Epithelial cell of proximal tubule (primary cell): Measurements from ENCODE around the gene UBAC2. TPM values are rescaled to one million over a fixed set of nuclear protein-coding genes. Genes with fewer than 3 reads are reported as not detected.

Experiments
- DNase-seq: peaks from one replicate; pipeline ENCODE4 v3.0.0-alpha.2; 2011; ENCODE audit warnings: low read depth
- H3K4me3 ChIP-seq: 2 replicates; pipeline ENCODE4 v1.5.1; 2011; ENCODE audit warnings: low read depth, mild to moderate bottlenecking, low read length
- total RNA-seq: library from RNA; depleted of rRNA; stranded (reverse); fragments of >200 nt; gene quantifications from 2 replicates; pipeline ENCODE4 v1.2.3, GENCODE V29; 2015
- TF ChIP-seq, protein P1 (sequence below): conservative IDR thresholded peaks from 2 replicates; pipeline ENCODE4 v1.5.1; 2012; ENCODE audit warnings: low read depth, mild to moderate bottlenecking, low read length

The UBAC2 gene
- total RNA-seq, 1 donor from 2014 or later = 63.9 TPM

DNA sequence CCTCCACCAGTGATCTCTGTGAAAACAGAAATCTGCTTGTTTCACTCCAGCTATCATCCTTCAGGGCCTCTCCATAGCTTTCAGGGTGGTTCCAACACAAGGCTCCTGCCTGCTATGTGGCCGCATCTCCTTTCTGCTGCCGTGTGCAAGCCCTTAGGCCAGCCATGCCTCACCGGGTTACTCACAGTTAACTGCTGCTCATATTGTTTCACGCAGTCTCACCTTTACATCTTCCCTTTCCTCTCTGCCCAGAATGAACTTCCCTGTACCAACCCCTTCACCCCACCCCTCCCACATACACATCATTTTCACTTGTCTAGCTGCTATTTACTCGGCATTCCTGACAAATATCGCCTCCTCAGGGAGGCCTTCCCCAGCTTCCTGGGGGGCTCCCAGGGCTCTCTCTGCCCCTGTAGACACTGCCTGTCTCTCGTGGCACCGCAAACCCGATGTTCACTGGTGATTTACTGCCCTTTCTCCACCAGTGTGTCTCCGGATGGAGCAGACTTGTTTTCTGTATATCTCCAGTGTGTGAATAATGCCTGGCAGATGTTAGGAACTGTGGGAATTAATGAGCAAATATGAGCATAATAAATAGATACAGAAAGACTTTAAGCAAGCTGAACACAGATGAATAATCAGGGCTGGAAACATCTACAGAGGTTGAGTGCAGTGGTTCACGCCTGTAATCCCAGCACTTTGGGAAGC, 145.8 kb downstream of the UBAC2 start:
- DNase-seq = no peak
- no peak overlapping the region for H3K4me3 ChIP-seq
- TF ChIP-seq, protein P1, sequence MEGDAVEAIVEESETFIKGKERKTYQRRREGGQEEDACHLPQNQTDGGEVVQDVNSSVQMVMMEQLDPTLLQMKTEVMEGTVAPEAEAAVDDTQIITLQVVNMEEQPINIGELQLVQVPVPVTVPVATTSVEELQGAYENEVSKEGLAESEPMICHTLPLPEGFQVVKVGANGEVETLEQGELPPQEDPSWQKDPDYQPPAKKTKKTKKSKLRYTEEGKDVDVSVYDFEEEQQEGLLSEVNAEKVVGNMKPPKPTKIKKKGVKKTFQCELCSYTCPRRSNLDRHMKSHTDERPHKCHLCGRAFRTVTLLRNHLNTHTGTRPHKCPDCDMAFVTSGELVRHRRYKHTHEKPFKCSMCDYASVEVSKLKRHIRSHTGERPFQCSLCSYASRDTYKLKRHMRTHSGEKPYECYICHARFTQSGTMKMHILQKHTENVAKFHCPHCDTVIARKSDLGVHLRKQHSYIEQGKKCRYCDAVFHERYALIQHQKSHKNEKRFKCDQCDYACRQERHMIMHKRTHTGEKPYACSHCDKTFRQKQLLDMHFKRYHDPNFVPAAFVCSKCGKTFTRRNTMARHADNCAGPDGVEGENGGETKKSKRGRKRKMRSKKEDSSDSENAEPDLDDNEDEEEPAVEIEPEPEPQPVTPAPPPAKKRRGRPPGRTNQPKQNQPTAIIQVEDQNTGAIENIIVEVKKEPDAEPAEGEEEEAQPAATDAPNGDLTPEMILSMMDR = no peak

DNA sequence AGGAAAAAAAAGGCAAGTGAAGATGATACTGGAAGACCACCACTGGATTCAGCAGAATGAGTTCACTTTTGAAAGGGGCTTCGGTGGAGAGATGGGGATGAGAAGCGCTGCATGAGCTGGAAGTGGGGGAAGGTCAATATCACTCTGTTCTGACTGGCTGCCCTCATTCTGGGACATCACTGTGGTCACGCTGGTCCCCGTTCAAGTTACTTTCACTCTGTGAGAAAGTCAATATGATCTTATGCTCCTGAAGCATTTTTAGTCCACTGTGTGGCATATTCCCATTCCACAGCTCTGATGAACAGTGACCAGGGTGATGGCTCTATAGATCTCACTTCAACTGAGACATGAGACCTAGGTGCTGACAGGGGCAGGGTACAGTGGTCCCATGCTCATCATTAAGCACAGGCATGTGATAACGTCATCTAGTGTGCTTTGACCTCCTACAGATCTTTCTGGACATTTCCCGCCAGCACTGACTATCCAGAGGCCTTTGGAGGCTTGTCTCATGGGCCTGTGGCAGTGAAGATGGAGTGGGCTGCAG, 146.8 kb downstream of the UBAC2 start:
- DNase-seq = no peak
- TF ChIP-seq, protein P1 = no peak
- H3K4me3 ChIP-seq = no peak overlapping the region

DNA sequence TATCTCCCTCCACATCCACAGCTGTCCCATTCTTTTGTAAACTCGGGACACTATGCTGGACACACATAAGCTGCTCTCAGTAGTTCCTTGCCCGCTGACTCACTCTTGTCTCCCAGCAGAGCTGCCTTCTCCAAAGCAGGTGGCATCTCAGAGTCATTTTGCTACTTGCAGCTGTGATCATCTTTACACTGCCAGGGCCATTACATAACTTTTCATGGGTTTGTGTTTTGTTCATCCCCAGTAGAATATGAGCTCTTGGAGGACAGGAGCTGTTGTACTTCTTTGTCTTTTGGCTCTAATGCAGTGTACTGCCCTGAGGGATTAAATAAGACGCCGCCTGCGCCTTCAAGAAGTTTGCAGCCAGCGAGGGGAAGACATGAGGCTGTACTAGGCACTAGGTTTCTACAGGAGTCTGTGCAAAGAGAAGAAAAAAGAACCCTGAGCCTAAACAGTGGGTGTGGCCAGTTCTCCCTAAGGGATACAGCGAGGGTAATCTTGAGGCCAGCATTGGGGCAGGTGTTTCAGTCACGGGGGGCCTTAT, 147.3 kb downstream of the UBAC2 start:
- H3K4me3 ChIP-seq = no peak overlapping the region
- TF ChIP-seq, protein P1 = no peak
- DNase-seq = no peak

DNA sequence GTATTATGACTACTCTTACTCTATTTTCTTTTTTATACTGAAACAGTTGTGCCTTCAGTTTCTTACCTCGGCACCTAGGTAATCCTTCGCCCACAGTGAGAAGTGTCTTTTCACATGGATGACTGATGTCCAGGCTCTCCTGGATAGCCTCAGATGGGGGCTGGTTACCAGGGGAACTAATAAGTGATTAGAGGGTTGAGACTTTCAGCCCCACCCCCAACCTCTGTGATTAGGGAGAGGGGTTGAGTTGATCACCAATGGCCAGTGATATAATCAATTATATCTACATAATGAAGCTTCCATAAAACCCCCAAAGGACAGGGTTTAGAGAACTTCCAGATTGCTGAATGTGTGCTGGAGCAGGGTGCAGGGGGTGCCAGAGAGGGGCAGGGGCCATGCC, 149.5 kb downstream of the UBAC2 start:
- TF ChIP-seq, protein P1 = no peak

DNA sequence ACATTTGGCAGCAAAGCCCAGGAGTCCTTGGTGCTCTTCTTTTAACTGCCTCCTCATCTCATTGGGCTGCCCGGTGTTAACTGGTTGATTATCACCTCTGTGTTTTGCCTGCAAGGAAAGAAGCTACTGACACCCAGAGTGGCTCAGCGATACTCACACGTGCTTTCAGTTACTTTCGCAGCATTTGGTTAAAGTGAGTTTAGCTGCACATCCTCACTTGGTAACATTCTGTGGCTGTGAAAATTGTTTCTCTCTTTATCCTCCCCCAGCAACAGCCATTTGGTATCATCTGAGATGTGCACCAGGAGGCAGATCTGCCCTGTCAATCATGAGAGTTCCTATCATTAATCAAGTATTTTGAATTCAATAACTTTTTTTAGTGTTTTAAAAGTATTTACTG, 151.1 kb downstream of the UBAC2 start:
- no peak overlapping the region for H3K4me3 ChIP-seq
- TF ChIP-seq, protein P1 = no peak
- no peak for DNase-seq

More for the DNA sequence above, 149.5 kb downstream of the UBAC2 start:
- DNase-seq = no peak
- H3K4me3 ChIP-seq = no peak overlapping the region

DNA sequence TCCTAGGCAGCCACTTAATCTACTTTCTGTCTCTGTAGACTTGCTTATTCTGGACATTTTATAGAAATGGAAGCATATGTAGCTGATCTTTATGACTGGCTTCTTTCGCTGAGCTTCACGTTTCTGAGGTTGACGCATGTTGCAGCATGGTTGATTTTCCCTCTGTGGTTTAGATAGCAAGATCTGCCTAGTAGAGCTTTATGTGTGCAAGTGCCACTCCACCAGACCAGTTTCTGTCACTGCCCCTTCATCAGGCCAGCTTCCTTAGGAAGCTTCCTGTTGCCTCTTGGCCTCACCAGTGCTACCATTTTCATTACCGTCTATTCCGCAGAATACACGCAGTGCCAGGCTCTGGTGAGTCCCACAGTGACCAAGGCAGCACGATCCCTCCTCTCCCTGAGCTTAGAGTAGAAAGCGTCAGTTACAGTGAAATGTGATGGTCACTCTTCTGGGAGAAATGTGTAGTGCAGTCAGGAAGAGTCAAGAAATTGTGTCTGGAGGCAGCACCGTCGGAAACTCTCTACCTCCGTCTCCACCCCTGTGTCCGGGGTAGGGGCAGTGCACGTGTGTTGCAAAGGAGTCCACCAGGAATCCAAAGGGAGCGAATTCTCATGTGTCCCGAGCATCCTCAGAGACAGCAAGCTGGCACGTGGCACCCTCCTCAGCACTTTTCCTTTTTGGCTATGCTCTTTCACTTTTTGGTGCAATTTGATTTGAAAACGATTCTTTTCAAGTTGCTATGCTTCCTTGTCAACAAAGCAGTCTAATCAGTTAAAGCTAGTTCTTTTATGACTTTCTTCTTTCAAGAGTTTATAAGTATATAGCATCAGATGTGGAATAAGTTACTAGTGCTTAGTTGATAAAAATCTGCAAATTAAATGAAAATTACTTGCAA, 151.9 kb downstream of the UBAC2 start:
- no peak overlapping the region for H3K4me3 ChIP-seq
- TF ChIP-seq, protein P1 = no peak
- no peak for DNase-seq
